Tibial nerve (tissue), 4 donors: Measurements from ENCODE around the gene CDK6. TPM values are rescaled to one million over a fixed set of nuclear protein-coding genes. Genes with fewer than 3 reads are reported as not detected.
"Not testable (repeated sequence)": the region's sequence is repeated elsewhere in the genome, so short reads cannot be mapped to it uniquely, and the experiment has no call there.

Source experiments
- DNase-seq, 2 donors: peaks; one replicate each; pipeline ENCODE4 v3.0.0-alpha.2; 2019; ENCODE audit warnings: low spot score in 2 of 2
- H3K27ac ChIP-seq, 4 donors: fragments of 200-600 bp; sonication (generic) in 3 of 4; one replicate each; pipeline ENCODE4 v1.5.1; 2017 to 2019; ENCODE audit warnings: mild to moderate bottlenecking in 1 of 4
- H3K27me3 ChIP-seq, 2 donors: fragments of 200-600 bp; sonication (generic) in 1 of 2; one replicate each; pipeline versions ENCODE4 v1.5.1 to v1.6.0; 2017 to 2019
- H3K36me3 ChIP-seq, 3 donors: fragments of 200-600 bp; sonication (generic); one replicate each; pipeline ENCODE4 v1.5.1; 2018 to 2019
- H3K4me1 ChIP-seq, 4 donors: fragments of 200-600 bp; sonication (generic) in 3 of 4; one replicate each; pipeline ENCODE4 v1.5.1; 2017 to 2019
- H3K4me3 ChIP-seq, 4 donors: fragments of 200-600 bp; sonication (generic) in 3 of 4; one replicate each; pipeline ENCODE4 v1.5.1; 2017 to 2019; ENCODE audit warnings: mild to moderate bottlenecking in 1 of 4, moderate library complexity in 1 of 4
- H3K9me3 ChIP-seq, 4 donors: fragments of 200-600 bp; sonication (generic) in 3 of 4; one replicate each; pipeline ENCODE4 v1.5.1; 2017 to 2019
- CTCF ChIP-seq, 5 experiments: fragments of 200-600 bp in 3 of 5; fragments of 450-650 bp in 2 of 5; sonication (generic) in 3 of 5; IDR thresholded peaks; one replicate each; pipeline ENCODE4 v1.5.1; 2016 to 2019; ENCODE audit warnings: antibody characterized with exemption in 5 of 5, mild to moderate bottlenecking in 3 of 5, moderate library complexity in 2 of 5
- EP300 ChIP-seq, 2 donors: sonication (generic); formaldehyde crosslinking; IDR thresholded peaks; one replicate each; pipeline ENCODE4 v1.6.1; 2017; ENCODE audit warnings: antibody characterized with exemption in 2 of 2, mild to moderate bottlenecking in 1 of 2
- POLR2A ChIP-seq, 2 donors: fragments of 450-650 bp; IDR thresholded peaks; one replicate each; pipeline ENCODE4 v1.6.1; 2017; ENCODE audit warnings: antibody characterized with exemption in 2 of 2, mild to moderate bottlenecking in 2 of 2, moderate library complexity in 2 of 2
- WGBS, 2 donors: methylation state at CpG; one replicate each; pipeline ENCODE4 v1.1.5; 2018; 5-methylcytosine and 5-hydroxymethylcytosine counted together
- total RNA-seq, 4 donors: library from RNA; depleted of rRNA; stranded (reverse); fragments of >200 nt; gene quantifications; one replicate each; pipeline ENCODE4 v1.1.0, GENCODE V29; 2016

CDK6 gene
- total RNA-seq, 4 donors from 2014 or later: 14.4 to 45.4 (median 26.6) TPM

- TF ChIP-seq EP300 (IDR thresholded peaks at IDR 0.05) (no peak), POLR2A (IDR thresholded peaks at IDR 0.05) (no peak), CTCF (IDR thresholded peaks at IDR 0.05) (no peak)
- Histone ChIP-seq H3K36me3 (no peaks in the 10 kb centered on the region), H3K27ac (no peak overlapping the region), H3K4me1 (peaks cover 0 to 6% (median 3%) of the 10 kb centered on the region in 4 donors), H3K27me3 (no peaks in the 10 kb centered on the region), H3K9me3 (no peaks in the 10 kb centered on the region), H3K4me3 (no peak overlapping the region)
- DNase-seq: no peak
- 87 to 88% methylated on average over 4 of the region's 4 CpGs for WGBS, 2 donors
These were observed 229.4 kb downstream of the CDK6 start for GRCh38 chr7:92606985-92607384.

- not testable (repeated sequence) for H3K9me3 ChIP-seq, DNase-seq
- WGBS, 2 donors: 82 to 87% methylated on average over 7 of the region's 7 CpGs
These were observed 231.9 kb downstream of the CDK6 start for GRCh38 chr7:92604517-92604916.

GRCh38 chr7:92603089-92603445 lies 233.3 kb downstream of the CDK6 start:
- 71 to 75% methylated on average over 1 of the region's 1 CpG for WGBS, 2 donors
- H3K4me3 ChIP-seq: no peak overlapping the region
- H3K27me3 ChIP-seq: no peaks in the 10 kb centered on the region
- no peak for DNase-seq
- H3K27ac ChIP-seq: no peak overlapping the region
- no peaks in the 10 kb centered on the region for H3K4me1 ChIP-seq
- H3K36me3 ChIP-seq: no peaks in the 10 kb centered on the region
- no peaks in the 10 kb centered on the region for H3K9me3 ChIP-seq
- TF ChIP-seq POLR2A (IDR thresholded peaks at IDR 0.05): no peak
- TF ChIP-seq EP300 (IDR thresholded peaks at IDR 0.05): no peak
- TF ChIP-seq CTCF (IDR thresholded peaks at IDR 0.05): no peak

More at GRCh38 chr7:92604517-92604916, 231.9 kb downstream of the CDK6 start:
- H3K4me3 ChIP-seq, H3K36me3 ChIP-seq, H3K27me3 ChIP-seq, H3K27ac ChIP-seq, H3K4me1 ChIP-seq: not testable (repeated sequence)

- H3K4me3 ChIP-seq: no peak overlapping the region
- no peaks in the 10 kb centered on the region for H3K36me3 ChIP-seq
- 84 to 90% methylated on average over 2 of the region's 2 CpGs for WGBS, 2 donors
- H3K27me3 ChIP-seq: no peaks in the 10 kb centered on the region
- no peaks in the 10 kb centered on the region for H3K9me3 ChIP-seq
- H3K27ac ChIP-seq: no peak overlapping the region
- DNase-seq: no peak
- TF ChIP-seq EP300 (IDR thresholded peaks at IDR 0.05) (no peak), CTCF (IDR thresholded peaks at IDR 0.05) (no peak), POLR2A (IDR thresholded peaks at IDR 0.05) (no peak)
- no peaks in the 10 kb centered on the region for H3K4me1 ChIP-seq
These were observed 233.9 kb downstream of the CDK6 start for GRCh38 chr7:92602352-92603088.

GRCh38 chr7:92598310-92598981 lies 237.9 kb downstream of the CDK6 start:
- 52 to 69% methylated on average over 1 of the region's 1 CpG for WGBS, 2 donors

More at GRCh38 chr7:92598310-92598981, 237.9 kb downstream of the CDK6 start:
- H3K4me1 ChIP-seq: no peaks in the 10 kb centered on the region
- TF ChIP-seq CTCF (IDR thresholded peaks at IDR 0.05) (no peak), POLR2A (IDR thresholded peaks at IDR 0.05) (no peak), EP300 (IDR thresholded peaks at IDR 0.05) (no peak)
- no peaks in the 10 kb centered on the region for H3K36me3 ChIP-seq
- no peak overlapping the region for H3K27ac ChIP-seq
- no peaks in the 10 kb centered on the region for H3K9me3 ChIP-seq
- no peaks in the 10 kb centered on the region for H3K27me3 ChIP-seq
- DNase-seq: no peak
- H3K4me3 ChIP-seq: no peak overlapping the region
